HG03108 (cell line): ENCODE data around the gene NRROS.

ENCODE experiments used
- ATAC-seq: cut with Tn5 transposase; IDR thresholded peaks from one replicate; pipeline ENCODE4 v1.9.1; 2021; ENCODE audit warnings: moderate library complexity; ENCODE audit not compliant: unreplicated experiment

Gene NRROS

GRCh38 chr3:196645897-196646665 lies 6.6 kb downstream of the NRROS start:
- no peak for ATAC-seq

GRCh38 chr3:196646666-196647216 lies 7.2 kb downstream of the NRROS start:
- ATAC-seq: no peak

DNA sequence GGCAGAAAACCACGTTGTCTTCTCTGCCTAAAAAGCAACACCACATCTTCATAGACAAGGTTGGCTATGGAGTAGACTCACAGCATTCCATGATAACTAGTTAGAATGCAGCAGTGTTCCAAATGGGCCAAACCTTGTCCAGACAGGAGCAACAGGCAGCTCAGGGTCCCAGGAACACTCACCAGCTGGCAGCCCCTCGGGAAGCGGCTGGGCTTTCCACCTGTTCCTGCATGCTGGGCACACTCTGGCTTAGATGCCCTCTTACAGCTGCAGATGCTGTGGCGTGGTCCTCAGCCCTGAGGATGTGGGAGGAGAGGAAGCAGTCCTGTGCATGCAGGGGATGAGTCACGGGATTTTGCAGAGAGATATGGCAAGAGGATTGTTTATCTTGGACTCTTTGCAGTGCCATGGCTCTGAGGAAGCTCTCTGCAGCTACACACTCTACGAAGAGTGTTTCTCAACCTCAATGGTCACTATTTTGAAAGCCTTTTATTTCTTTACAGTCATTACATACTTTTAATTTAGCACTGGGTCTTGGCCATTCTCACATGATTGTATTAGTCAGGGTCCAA lies 11.3 kb downstream of the NRROS start:
- ATAC-seq: no peak

- ATAC-seq: no peak
Observed at GRCh38 chr3:196651819-196652218, 12.3 kb downstream of the NRROS start.

- no peak for ATAC-seq
Observed at GRCh38 chr3:196652961-196653795, 13.7 kb downstream of the NRROS start.

GRCh38 chr3:196654006-196654734 lies 14.7 kb downstream of the NRROS start:
- no peak for ATAC-seq

- no peak for ATAC-seq
Observed at GRCh38 chr3:196654735-196655090, 15.2 kb downstream of the NRROS start.

GRCh38 chr3:196655496-196655895 lies 16.0 kb downstream of the NRROS start:
- no peak for ATAC-seq

GRCh38 chr3:196656213-196656612 lies 16.7 kb downstream of the NRROS start:
- ATAC-seq: no peak

- ATAC-seq: no peak
Observed at GRCh38 chr3:196659901-196660351, 20.4 kb downstream of the NRROS start.

DNA sequence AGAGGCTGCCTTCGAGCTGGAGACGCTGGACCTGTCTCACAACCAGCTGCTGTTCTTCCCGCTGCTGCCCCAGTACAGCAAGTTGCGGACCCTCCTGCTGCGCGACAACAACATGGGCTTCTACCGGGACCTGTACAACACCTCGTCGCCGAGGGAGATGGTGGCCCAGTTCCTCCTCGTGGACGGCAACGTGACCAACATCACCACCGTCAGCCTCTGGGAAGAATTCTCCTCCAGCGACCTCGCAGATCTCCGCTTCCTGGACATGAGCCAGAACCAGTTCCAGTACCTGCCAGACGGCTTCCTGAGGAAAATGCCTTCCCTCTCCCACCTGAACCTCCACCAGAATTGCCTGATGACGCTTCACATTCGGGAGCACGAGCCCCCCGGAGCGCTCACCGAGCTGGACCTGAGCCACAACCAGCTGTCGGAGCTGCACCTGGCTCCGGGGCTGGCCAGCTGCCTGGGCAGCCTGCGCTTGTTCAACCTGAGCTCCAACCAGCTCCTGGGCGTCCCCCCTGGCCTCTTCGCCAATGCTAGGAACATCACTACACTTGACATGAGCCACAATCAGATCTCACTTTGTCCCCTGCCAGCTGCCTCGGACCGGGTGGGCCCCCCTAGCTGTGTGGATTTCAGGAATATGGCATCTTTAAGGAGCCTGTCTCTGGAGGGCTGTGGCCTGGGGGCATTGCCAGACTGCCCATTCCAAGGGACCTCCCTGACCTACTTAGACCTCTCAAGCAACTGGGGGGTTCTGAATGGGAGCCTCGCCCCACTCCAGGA lies 21.1 kb downstream of the NRROS start:
- ATAC-seq: no peak

DNA sequence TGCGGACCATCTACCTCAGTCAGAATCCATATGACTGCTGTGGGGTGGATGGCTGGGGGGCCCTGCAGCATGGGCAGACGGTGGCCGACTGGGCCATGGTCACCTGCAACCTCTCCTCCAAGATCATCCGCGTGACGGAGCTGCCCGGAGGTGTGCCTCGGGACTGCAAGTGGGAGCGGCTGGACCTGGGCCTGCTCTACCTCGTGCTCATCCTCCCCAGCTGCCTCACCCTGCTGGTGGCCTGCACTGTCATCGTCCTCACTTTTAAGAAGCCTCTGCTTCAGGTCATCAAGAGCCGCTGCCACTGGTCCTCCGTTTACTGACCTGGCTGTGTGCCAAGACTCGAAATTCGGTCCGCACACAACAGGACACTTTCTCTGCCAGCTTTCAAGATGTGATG lies 21.9 kb downstream of the NRROS start:
- ATAC-seq: no peak

DNA sequence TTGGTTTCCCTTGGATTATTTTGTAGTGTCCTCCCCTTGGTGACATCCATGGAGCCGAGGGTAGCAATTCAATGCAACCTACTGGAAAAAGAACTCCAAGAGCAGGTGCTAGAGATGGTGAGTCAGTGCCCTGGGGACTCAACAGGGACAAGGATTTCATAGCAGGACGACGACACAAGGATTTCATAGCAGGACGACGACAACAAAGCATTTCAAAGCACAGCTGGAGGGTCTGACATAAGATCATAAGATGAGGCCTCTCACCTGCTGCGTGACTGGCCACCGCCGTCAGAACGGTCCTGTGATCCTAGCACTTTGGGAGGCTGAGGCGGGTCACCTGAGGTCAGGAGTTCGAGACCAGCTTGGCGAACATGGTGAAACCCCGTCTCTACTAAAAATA lies 22.5 kb downstream of the NRROS start:
- no peak for ATAC-seq

GRCh38 chr3:196662711-196663571 lies 23.4 kb downstream of the NRROS start:
- no peak for ATAC-seq

- ATAC-seq: no peak
Observed at GRCh38 chr3:196666001-196666867, 26.7 kb downstream of the NRROS start.

DNA sequence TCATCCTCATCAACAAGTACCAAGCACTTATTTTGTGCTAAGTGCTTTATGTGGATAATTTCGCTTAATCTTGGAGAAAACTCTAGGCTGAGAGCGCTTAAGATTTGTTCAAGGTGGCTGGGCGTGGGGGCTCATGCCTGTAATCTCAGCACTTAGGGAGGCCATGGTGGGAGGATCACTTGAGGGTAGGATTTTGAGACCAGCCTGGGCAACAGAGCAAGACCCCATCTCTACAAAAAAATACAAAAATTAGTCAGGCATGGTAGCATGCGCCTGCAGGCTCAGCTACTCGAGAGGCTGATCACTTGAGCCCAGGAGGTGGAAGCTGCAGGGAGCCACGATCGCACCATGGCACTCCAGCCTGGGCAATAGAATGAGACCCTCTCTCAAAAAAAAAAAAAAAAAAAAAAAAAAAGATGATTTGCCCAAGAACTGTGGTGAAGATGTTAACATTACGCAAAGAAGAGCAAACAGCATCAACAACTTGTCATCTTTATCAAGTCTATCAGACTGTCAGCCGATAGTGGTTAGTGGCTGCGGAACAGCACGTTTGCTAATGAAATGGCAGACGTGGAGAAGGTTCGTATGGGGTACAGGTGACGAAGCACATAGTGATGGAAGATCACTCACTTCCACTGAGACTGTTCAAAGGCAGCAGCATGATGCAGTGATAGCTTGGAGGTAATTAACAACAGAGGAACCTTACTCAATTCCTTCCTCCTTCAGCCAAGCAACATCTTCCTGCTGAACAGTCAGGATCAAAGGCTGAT lies 27.7 kb downstream of the NRROS start:
- no peak for ATAC-seq

DNA sequence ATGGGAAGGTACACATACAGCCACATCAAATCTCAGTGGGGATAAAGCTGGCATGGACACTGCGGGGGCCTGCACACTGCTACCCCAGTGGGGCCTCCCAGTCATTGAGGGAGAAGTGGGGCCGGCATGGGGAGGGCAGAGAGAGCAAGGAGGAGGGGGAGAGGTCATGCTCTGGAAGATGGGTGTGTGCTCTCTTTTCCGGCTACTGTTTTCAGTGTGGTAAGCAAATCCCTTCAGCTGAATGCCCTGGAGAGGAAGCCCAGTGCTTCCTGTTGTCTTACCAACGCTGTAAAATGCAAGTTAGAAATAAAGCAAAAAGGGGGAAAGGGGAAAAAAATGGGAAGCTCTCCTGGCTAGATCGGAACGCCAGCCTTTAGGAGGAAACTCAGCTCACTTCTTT lies 30.8 kb downstream of the NRROS start:
- ATAC-seq: no peak
